ENCODE data around the gene CP.

DNA sequence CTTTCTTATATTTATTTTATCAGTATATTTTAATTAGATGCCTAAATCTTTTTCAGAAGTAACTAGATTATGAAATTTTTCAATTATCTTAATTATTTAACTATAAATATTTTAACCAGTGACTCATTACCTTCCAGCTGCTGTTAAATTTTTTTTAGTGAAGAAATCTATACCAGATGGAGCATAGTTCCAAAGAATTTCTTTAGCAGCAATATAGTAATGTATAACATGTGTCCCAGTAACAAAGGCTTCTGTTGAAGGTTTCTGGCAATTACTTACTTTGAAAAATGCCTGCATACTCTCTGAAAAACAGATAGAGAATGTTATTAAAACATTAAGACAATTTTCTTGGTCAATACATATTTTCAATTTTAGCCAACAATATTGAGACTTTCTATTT lies 45.1 kb upstream of the CP start:
- TF ChIP-seq MAX (IDR thresholded peaks at IDR 0.05) (no peak), RAD21 (IDR thresholded peaks at IDR 0.05) (no peak), YY1 (IDR thresholded peaks at IDR 0.05) (no peak), REST (IDR thresholded peaks at IDR 0.05) (no peak), CTCF (IDR thresholded peaks at IDR 0.05; ENCODE audit: low read depth, low read length, missing input control) (no peak), TAF1 (conservative IDR thresholded peaks at IDR 0.05) (no peak), SP1 (IDR thresholded peaks at IDR 0.05) (no peak), EGR1 (IDR thresholded peaks at IDR 0.05; ENCODE audit: low read depth in 2 of 2) (no peak), GABPA (IDR thresholded peaks at IDR 0.05 in 1 of 2, conservative IDR thresholded peaks at IDR 0.05 in 1 of 2) (no peak), FOXA1 (IDR thresholded peaks at IDR 0.05) (no peak)

All from liver (tissue), 3 donors.